Upper lobe of right lung (tissue), 1 donor: ENCODE results near the gene PHGDH. TPM values are rescaled to one million over a fixed set of nuclear protein-coding genes. Genes with fewer than 3 reads are reported as not detected.

Source experiments
- ATAC-seq: fragments of 200-7000 bp; cut with Tn5 transposase; one replicate; pipeline ENCODE4 v1.9.1; 2020; ENCODE audit warnings: mild to moderate bottlenecking, moderate library complexity
- DNase-seq: peaks from one replicate; pipeline ENCODE4 v3.0.0-alpha.2; 2020
- H3K27ac ChIP-seq: fragments of 200-600 bp; one replicate; pipeline ENCODE4 v1.8.0; 2022
- H3K27me3 ChIP-seq: fragments of 200-600 bp; one replicate; pipeline ENCODE4 v1.8.0; 2022; ENCODE audit warnings: mild to moderate bottlenecking
- H3K36me3 ChIP-seq: fragments of 200-600 bp; one replicate; pipeline ENCODE4 v1.8.0; 2022
- H3K4me1 ChIP-seq: fragments of 200-600 bp; one replicate; pipeline ENCODE4 v1.8.0; 2022
- H3K4me3 ChIP-seq: fragments of 200-600 bp; one replicate; pipeline ENCODE4 v1.8.0; 2022; ENCODE audit warnings: mild to moderate bottlenecking
- H3K9me3 ChIP-seq: fragments of 200-600 bp; one replicate; pipeline ENCODE4 v1.8.0; 2022
- intact Hi-C: fragments of 100-400 bp; cut with DNase I; formaldehyde crosslinking; loops from one replicate; pipeline ENCODE4 v1.11.0; 2022
- total RNA-seq: library from RNA; stranded (reverse); fragmentation: NEBNext Ultra II Directional; extraction: Animal tissue kit (Norgen Biotek cat#: 25700); gene quantifications from one replicate; pipeline ENCODE4 v1.2.1, GENCODE V29; 2021
- TF ChIP-seq, protein P1 (sequence below): fragments of 200-600 bp; IDR thresholded peaks from one replicate; pipeline ENCODE4 v1.8.0; 2022; ENCODE audit warnings: antibody characterized with exemption
- donor health status: DM: no; HTN: yes; CAD: no; lungs with severe emphysema.

Gene PHGDH
- total RNA-seq, 1 donor from 2014 or later, result 51.7 TPM

DNA sequence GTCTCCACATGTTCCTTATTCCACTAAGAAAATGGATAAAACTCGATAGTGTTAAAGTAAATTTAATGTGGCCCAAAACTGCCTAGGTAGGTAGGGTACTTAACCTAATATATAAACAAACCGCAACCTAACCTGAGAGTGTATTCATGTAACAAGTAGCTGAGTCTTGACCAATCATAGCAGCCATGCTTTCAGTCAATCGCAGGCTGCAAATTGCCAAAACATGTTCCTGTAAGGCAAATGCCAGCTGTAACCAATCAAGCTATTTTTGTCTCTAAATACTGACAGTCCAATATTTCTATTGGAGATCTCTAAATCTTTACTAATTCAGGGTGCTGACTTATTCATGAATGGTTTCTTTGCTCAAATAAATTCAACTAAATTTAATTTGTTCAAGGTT lies 60.0 kb downstream of the PHGDH start:
- H3K36me3 ChIP-seq, result no peaks in the 10 kb centered on the region
- peak; percentile 66 for ATAC-seq
- DNase-seq, result no peak

GRCh38 chr1:119772298-119772697 lies 60.6 kb downstream of the PHGDH start:
- TF ChIP-seq, protein P1, sequence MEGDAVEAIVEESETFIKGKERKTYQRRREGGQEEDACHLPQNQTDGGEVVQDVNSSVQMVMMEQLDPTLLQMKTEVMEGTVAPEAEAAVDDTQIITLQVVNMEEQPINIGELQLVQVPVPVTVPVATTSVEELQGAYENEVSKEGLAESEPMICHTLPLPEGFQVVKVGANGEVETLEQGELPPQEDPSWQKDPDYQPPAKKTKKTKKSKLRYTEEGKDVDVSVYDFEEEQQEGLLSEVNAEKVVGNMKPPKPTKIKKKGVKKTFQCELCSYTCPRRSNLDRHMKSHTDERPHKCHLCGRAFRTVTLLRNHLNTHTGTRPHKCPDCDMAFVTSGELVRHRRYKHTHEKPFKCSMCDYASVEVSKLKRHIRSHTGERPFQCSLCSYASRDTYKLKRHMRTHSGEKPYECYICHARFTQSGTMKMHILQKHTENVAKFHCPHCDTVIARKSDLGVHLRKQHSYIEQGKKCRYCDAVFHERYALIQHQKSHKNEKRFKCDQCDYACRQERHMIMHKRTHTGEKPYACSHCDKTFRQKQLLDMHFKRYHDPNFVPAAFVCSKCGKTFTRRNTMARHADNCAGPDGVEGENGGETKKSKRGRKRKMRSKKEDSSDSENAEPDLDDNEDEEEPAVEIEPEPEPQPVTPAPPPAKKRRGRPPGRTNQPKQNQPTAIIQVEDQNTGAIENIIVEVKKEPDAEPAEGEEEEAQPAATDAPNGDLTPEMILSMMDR, result no peak
- intact Hi-C loops, result no loop called here
- no peak for DNase-seq
- Histone ChIP-seq H3K9me3 (no peaks in the 10 kb centered on the region), H3K4me1 (peaks cover 6% of the 10 kb centered on the region), H3K27ac (no peak overlapping the region), H3K27me3 (peaks cover 5% of the 10 kb centered on the region), H3K36me3 (no peaks in the 10 kb centered on the region), H3K4me3 (no peak overlapping the region)
- no peak for ATAC-seq

More for the DNA sequence above, 60.0 kb downstream of the PHGDH start:
- TF ChIP-seq, protein P1, result no peak
- no peak overlapping the region for H3K27ac ChIP-seq
- H3K4me1 ChIP-seq, result peaks cover 6% of the 10 kb centered on the region
- intact Hi-C loops, result no loop called here
- no peak overlapping the region for H3K4me3 ChIP-seq
- H3K9me3 ChIP-seq, result no peaks in the 10 kb centered on the region
- peaks cover 5% of the 10 kb centered on the region for H3K27me3 ChIP-seq

DNA sequence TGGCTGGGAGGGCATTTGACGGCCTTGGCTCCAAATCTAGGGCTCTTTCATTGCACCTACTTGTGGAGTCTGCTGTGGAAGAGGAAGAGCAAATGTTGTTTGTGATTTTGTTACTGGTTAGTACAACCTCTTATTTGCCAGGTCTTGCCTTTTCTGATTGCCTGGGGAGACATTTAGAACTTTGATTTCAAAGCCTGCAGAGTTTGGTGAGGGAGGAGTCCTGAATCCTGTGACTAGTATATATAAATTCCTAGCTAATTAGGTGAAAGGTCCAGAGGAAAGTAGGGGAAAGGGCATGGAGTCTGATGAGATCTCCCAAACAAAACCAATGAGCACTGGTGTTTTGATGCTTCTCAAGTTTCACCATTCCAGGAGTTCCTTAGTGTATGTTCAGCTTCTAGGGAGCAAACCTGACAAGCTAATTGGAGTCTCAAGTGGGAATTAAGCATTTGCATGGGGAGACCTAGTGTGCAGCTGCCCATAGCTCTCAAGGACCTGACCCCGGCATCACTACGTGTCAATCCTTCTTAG lies 62.0 kb downstream of the PHGDH start:
- Histone ChIP-seq H3K27me3 (peaks cover 5% of the 10 kb centered on the region), H3K4me3 (no peak overlapping the region), H3K27ac (no peak overlapping the region), H3K4me1 (peaks cover 6% of the 10 kb centered on the region), H3K36me3 (no peaks in the 10 kb centered on the region), H3K9me3 (no peaks in the 10 kb centered on the region)
- ATAC-seq (no peak), DNase-seq (no peak)
- intact Hi-C loops, result no loop called here
- TF ChIP-seq, protein P1, result no peak

GRCh38 chr1:119774746-119775490 lies 63.2 kb downstream of the PHGDH start:
- Histone ChIP-seq H3K9me3 (no peaks in the 10 kb centered on the region), H3K4me3 (no peak overlapping the region), H3K27me3 (peaks cover 5% of the 10 kb centered on the region), H3K36me3 (no peaks in the 10 kb centered on the region), H3K27ac (no peak overlapping the region), H3K4me1 (peaks cover 6% of the 10 kb centered on the region)
- intact Hi-C loops, result no loop called here
- ATAC-seq (no peak), DNase-seq (no peak)
- TF ChIP-seq, protein P1, result no peak

DNA sequence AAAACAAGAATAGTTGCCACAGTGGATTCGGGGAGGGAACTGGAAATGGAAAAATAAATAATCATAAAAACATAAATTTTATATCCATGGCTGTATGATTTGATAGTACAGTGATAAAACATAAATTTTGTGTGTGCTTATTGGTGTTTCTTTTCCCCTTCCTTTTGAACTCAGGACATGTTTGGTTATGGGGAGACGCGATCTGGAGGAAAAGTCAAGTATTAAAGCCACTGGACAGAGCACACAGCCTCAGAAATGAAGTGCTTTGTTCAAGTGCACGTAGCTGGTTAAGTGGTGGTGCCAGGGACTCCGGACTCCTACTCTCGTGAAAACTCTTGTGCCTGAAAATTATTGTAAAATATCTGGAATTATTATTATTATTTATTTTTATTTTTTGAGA lies 66.6 kb downstream of the PHGDH start:
- Histone ChIP-seq H3K4me3 (no peak overlapping the region), H3K9me3 (no peaks in the 10 kb centered on the region), H3K27me3 (no peaks in the 10 kb centered on the region), H3K27ac (no peak overlapping the region), H3K4me1 (peaks cover 10% of the 10 kb centered on the region), H3K36me3 (no peaks in the 10 kb centered on the region)
- no peak for ATAC-seq
- intact Hi-C loops, result no loop called here
- DNase-seq, result no peak
- TF ChIP-seq, protein P1, result no peak
